Measurements from ENCODE around the gene NACAD. TPM values are rescaled to one million over a fixed set of nuclear protein-coding genes. Genes with fewer than 3 reads are reported as not detected.

The NACAD gene
- total RNA-seq, 1 donor from 2014 or later: 21.9 TPM

DNA sequence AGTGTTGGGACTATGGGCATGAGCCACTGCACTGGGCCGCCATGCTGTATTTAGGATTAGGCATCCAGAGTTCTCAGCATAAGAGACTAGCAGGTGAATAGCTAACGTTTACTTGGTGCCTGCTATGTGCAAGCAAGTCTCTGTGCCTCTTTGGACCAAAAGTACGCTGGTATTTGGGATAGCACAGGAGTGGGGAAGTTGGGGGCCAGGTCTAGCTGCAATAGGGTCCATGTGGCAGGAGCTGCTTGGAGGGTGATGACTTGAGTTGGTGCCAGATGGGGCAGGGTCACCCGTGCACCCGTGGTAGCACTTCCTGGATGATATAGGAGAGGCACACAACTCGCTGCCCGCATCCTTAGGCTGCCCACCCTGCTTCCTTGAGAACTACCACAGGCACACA, 22.4 kb downstream of the NACAD start:
- Mint-ChIP-seq H3K4me1 (ENCODE audit: low read depth) (no peaks in the 10 kb centered on the region), H3K27me3 (ENCODE audit: low read depth) (no peaks in the 10 kb centered on the region), H3K4me3 (ENCODE audit: unreplicated experiment) (no peak overlapping the region), H3K27ac (ENCODE audit: unreplicated experiment) (no peak overlapping the region), H3K9me3 (ENCODE audit: low read depth) (no peaks in the 10 kb centered on the region), H3K36me3 (ENCODE audit: low read depth) (peaks cover 16% of the 10 kb centered on the region)
- no peak for DNase-seq (ENCODE audit: low spot score)
- TF ChIP-seq, protein P1, sequence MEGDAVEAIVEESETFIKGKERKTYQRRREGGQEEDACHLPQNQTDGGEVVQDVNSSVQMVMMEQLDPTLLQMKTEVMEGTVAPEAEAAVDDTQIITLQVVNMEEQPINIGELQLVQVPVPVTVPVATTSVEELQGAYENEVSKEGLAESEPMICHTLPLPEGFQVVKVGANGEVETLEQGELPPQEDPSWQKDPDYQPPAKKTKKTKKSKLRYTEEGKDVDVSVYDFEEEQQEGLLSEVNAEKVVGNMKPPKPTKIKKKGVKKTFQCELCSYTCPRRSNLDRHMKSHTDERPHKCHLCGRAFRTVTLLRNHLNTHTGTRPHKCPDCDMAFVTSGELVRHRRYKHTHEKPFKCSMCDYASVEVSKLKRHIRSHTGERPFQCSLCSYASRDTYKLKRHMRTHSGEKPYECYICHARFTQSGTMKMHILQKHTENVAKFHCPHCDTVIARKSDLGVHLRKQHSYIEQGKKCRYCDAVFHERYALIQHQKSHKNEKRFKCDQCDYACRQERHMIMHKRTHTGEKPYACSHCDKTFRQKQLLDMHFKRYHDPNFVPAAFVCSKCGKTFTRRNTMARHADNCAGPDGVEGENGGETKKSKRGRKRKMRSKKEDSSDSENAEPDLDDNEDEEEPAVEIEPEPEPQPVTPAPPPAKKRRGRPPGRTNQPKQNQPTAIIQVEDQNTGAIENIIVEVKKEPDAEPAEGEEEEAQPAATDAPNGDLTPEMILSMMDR (IDR thresholded peaks at IDR 0.05): no peak

DNA sequence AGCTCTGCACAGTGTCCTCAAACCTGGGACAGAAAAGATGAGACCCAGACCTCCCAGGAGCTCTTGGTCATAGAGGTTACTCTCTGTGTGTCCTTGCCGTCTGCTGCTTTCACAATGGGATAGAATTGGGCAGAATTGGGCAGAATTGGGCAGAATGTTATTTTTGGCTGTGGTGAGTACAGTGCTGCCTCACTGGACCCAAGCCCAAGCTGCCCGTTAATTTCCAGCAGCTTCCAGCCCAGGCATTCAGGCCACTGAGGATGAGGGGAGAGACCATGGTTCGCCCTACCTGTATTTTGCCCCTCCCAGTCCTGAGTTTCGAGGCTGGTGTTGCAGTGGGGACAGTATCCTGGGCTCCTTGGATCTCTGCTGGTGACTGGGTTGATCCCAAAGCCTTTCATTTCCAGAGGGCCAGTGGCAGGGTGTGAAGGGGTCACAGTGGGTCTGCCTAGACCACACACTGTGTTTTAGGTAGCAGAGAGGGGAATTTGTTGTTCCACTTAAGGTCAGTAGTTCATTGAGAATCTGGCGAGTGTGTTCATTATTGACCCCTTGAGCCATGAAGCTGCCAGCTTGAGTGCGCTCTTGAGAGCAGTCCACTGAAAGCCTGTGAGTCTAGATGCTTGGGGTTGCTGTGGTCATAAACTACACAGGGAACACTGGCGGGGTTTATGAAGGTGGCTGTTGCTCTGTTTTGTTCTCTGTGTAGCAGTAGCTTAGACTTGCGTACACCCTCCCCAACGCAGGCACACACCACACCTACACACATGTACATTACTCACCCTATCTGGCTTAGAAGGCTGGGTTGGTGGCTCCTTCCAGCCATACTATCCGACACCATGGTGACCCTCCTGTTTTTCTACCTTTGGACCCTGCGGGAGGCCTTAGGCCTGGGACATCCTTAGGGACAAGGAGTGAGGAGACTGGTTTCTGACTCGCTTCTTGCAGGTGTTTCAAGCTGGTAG, 23.5 kb downstream of the NACAD start:
- Mint-ChIP-seq H3K27me3 (ENCODE audit: low read depth) (no peaks in the 10 kb centered on the region), H3K27ac (ENCODE audit: unreplicated experiment) (no peak overlapping the region)

DNA sequence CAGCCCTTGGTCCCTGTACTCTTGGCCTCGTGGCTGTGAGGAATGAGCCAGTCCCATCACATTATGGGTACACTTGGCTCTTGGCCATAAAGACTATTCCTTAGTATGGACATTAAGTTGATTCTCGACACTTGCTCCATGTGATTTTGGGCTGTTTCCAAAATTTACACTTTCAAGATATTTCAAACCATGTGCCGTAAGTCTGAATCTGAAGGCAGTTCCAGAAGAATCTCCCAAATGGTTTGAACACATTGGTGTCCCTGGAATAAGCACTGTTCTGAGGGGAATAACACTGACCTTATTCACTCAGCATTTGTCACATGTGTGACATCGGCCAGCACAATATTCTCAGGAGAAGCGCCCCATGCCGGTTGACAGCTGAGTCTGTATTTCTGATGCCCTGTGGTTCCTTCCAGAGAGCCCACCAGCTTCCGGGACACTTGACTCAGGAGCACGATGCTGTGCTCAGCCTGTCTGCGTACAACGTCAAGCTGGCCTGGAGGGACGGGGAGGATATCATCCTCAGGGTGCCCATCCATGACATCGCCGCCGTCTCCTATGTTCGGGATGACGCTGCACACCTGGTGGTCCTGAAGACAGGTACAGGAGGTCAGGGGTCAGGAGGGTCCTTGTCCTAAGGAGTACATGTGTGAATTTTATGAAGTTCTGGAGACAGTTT, 24.6 kb downstream of the NACAD start:
- H3K27ac Mint-ChIP-seq (ENCODE audit: unreplicated experiment): no peak overlapping the region
- no peak for DNase-seq (ENCODE audit: low spot score)
- TF ChIP-seq, protein P1 (IDR thresholded peaks at IDR 0.05): no peak
- peaks cover 16% of the 10 kb centered on the region for H3K36me3 Mint-ChIP-seq (ENCODE audit: low read depth)
- no peaks in the 10 kb centered on the region for H3K4me1 Mint-ChIP-seq (ENCODE audit: low read depth)
- H3K27me3 Mint-ChIP-seq (ENCODE audit: low read depth): no peaks in the 10 kb centered on the region
- H3K4me3 Mint-ChIP-seq (ENCODE audit: unreplicated experiment): no peak overlapping the region
- no peaks in the 10 kb centered on the region for H3K9me3 Mint-ChIP-seq (ENCODE audit: low read depth)

More for the DNA sequence above, 23.5 kb downstream of the NACAD start:
- Mint-ChIP-seq H3K4me1 (ENCODE audit: low read depth) (no peaks in the 10 kb centered on the region), H3K36me3 (ENCODE audit: low read depth) (peaks cover 16% of the 10 kb centered on the region), H3K4me3 (ENCODE audit: unreplicated experiment) (no peak overlapping the region), H3K9me3 (ENCODE audit: low read depth) (no peaks in the 10 kb centered on the region)
- DNase-seq (ENCODE audit: low spot score): no peak
- TF ChIP-seq, protein P1 (IDR thresholded peaks at IDR 0.05): no peak

DNA sequence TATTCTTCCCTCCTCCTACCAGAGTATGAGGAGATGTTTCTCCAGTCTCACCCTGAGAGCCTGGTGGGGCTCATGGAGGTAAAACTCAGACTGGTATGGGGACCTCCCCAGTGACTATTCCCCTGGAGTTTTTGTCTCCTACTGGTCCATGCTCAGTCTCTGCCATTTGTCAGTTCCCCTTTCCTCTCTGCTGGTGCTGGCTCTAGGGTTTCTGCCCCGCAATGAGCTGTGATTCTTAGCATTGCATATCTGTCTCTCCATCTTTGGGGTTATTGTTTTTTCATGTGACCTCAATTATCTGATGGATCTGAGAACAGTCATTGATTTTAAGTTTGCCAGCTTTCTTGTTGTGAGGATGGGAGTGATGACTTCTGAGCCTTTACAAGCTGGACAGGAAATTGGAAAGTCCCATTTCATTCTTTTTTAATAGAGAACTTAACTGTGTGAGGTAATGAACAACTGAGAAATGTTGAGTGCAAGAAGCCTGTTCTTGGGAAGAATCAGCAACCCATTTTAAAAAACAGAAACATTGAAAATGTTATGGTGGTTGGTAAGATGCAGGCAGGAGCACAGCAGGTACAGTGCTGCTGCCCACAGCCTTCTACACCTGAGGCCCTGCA, 26.9 kb downstream of the NACAD start:
- H3K9me3 Mint-ChIP-seq (ENCODE audit: low read depth): no peaks in the 10 kb centered on the region
- H3K4me3 Mint-ChIP-seq (ENCODE audit: unreplicated experiment): no peak overlapping the region
- no peaks in the 10 kb centered on the region for H3K27me3 Mint-ChIP-seq (ENCODE audit: low read depth)
- no peak overlapping the region for H3K27ac Mint-ChIP-seq (ENCODE audit: unreplicated experiment)
- DNase-seq (ENCODE audit: low spot score): no peak
- peaks cover 8% of the 10 kb centered on the region for H3K36me3 Mint-ChIP-seq (ENCODE audit: low read depth)
- H3K4me1 Mint-ChIP-seq (ENCODE audit: low read depth): no peaks in the 10 kb centered on the region
- TF ChIP-seq, protein P1 (IDR thresholded peaks at IDR 0.05): no peak

DNA sequence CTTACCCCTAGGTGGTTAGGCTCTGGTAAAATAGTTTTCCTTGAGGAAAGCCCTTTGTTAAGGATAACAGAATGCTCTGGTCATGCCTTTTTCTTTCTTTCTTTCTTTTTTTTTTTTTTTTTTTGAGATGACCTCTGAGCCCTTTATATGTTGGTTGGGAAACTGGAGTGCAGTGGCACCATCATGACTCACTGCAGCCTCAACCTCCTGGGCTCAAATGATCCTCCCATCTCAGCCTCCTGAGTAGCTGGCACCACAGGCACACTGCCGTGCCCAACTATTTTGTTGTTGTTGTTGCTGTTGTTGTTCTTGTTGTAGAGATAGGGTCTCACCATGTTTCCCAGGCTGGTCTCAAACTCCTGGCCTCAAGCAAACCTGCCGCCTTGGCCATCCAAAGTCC, 27.4 kb downstream of the NACAD start:
- H3K27ac Mint-ChIP-seq (ENCODE audit: unreplicated experiment): no peak overlapping the region
- H3K36me3 Mint-ChIP-seq (ENCODE audit: low read depth): peaks cover 8% of the 10 kb centered on the region
- no peak overlapping the region for H3K4me3 Mint-ChIP-seq (ENCODE audit: unreplicated experiment)
- no peaks in the 10 kb centered on the region for H3K27me3 Mint-ChIP-seq (ENCODE audit: low read depth)
- DNase-seq (ENCODE audit: low spot score): no peak
- no peaks in the 10 kb centered on the region for H3K9me3 Mint-ChIP-seq (ENCODE audit: low read depth)
- TF ChIP-seq, protein P1 (IDR thresholded peaks at IDR 0.05): no peak
- H3K4me1 Mint-ChIP-seq (ENCODE audit: low read depth): no peaks in the 10 kb centered on the region

Data from chondrocyte (in vitro differentiated cells).